NCI-H1417 (cell line): Measurements from ENCODE around the gene FBXL4.
A peak's percentile ranks its signal among the peaks of the same experiment; 100 is the strongest.

Experiments used
- DNase-seq, 3 experiments: peaks; one replicate each; lab custom pipeline; 2025; lab: John Stamatoyannopoulos, UW

Gene FBXL4

DNA sequence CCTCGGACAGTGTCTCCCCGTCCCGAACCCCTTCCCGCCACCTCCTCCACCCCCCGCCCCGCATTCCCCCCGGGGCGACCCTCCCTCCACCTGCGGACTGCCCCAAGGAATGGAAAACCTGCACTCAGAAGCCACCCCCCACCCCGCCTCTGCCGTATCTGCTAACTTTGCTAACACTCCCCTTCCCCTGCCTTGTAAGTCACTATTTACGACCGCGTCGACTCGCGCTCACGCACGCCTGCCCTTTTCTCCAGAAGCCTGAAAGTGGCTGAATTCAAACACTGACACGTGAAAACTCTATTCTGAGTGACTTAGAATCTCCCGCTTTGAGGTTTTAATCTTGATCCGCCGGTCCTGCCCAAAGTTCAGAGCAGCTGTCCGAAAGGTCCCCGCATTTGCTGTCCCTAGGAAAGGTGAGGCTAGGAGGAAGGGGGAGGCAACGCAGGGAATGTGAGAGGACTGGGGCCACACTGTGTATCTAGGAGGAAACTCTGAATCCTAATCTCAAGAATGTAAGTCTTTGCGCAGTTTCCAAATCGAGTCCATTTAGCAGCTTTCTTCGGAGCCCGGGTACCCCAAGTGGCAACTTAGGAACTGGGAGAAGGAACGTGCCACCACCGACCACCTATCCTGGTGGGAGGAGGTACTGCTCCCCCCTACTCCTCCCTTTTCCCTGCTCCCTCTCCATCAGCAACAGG lies 122.7 kb downstream of the FBXL4 start:
- no peak for DNase-seq

DNA sequence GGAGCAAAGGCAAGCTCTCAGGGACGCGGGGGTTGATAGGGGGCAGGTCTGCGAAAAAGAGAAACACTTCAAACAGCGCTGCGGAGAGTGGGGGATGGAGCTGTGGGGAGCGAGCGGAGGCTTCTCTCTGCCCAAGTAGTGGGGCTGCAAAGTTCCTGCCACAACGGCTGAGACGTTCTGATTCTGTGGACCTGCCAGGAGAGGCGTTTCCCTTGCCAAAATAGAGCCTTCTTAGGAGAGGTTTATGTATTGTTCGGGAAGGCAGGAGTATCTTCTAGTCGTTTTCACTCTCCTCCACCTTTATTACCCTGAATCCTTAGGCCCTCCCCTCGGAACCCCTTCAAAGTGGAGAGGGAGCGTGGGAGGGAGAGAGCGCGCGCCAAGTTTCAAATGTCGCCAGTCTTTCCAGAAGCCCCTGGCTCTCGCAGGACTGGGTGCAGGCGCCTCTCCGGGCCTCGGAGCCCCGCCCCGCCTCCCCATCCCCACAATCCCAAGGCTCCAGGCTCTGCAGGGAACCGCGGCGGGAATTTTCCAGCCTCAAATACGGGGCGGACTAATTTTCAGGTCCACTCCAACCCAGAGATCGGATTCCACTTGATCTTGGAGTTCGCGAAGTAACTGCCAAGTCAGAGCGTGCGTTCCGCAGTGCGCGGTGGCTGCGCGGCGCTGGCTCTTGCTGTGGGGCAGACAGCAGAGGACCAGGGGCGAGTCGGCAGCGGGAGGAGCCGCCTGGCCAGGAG lies 123.4 kb downstream of the FBXL4 start:
- DNase-seq, result peak in 1 of 3 experiments; percentile 61

DNA sequence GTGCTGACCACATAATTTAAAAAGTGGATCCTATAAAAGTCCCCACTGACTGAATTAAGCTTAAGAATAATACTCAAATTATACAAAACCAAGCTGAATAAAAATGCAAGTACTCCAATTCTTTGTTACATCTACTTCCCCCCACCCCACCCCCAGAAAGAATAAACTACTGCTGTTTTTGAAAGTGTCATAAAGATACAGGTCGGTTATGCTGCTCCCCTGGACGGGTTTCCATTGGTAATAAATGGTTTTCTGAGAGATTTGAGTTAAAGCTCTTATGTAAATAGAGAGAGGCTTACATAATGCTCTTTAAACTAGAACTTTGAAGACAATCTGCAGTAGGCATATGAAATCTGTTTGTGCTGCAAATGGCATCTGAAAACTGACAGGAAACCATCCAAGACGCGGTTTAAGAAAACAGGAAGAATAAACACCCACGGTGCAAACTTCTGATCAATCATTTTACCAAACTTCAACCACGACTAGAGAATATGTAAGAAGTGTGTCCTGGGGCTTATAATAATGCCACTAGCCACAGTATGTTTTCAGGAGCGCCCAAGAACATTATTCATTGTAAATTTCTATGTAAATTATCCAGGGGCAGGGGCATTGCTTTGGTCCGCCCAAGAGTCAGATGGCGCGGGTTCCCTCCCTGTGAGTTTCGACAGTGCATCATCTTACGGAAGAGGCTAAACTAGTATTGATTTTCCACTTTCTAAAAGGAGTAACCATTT lies 124.2 kb downstream of the FBXL4 start:
- DNase-seq, result no peak

DNA sequence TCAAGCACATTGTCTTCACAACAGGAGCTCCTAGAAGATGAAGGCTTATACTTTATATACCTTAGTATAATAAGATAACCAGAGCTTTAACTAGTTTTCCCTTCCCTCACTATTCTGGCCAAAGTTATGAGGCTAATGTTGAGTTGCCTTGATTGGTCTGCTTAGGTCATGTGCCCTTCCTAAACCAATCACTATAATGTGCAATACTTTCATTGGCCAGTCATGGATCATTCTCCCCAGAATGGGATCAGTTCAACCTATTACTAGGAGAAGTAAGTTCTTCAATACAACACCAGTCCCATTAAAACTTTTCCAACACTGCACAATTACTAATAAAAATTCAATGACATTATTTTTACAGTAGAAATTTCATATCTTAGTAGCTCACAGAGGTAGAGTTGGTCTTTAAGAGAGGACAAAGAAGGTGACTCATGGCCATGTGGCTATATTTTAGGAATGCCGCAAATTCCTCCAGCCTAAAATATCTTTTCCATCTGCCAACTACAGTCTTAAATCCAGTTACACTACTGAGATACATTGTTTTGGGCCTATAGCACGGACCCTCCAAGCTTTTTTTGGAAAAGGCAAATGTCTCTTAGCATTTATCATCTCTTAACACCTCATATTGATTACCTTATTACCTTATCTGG lies 125.9 kb downstream of the FBXL4 start:
- no peak for DNase-seq
